IMR-90 (cell line): ENCODE results near the gene VRTN. TPM values are rescaled to one million over a fixed set of nuclear protein-coding genes. Genes with fewer than 3 reads are reported as not detected.

Experiments
- ATAC-seq: fragments of 200-7000 bp; cut with Tn5 transposase; 2 replicates; pipeline ENCODE4 v1.9.1; 2020; ENCODE audit warnings: low read depth, mild to moderate bottlenecking, moderate library complexity
- BruUV-seq: library from RNA; stranded (reverse); fragments of 400-500 nt; replicated peaks from 2 replicates; lab custom pipeline; 2021; lab: Mats Ljungman, UMichigan
- CTCF ChIA-PET: fragments of 300-600 bp; formaldehyde crosslinking; extraction: SDS; loops from one replicate; lab custom pipeline; 2021; ENCODE audit warnings: antibody characterized with exemption; lab: Yijun Ruan, JAX
- POLR2A ChIA-PET: fragments of 300-600 bp; sonication (Branson Sonifier 250); formaldehyde crosslinking; loops from one replicate; lab custom pipeline; 2022; ENCODE audit warnings: antibody characterized with exemption; ENCODE audit not compliant: unreplicated experiment; lab: Charles Lee
- DNase-seq: peaks from one replicate; pipeline ENCODE4 v3.0.0; 2013
- H2AFZ ChIP-seq: replicated peaks from 2 replicates; pipeline ENCODE3; 2013; ENCODE audit warnings: low read length, mild to moderate bottlenecking; ENCODE audit not compliant: poor library complexity
- H2AK5ac ChIP-seq: 2 replicates; pipeline ENCODE4 v1.6.1; 2013; ENCODE audit warnings: low read depth, low read length, inconsistent platforms
- H2AK9ac ChIP-seq: replicated peaks from 2 replicates; pipeline ENCODE3; 2013; ENCODE audit warnings: mild to moderate bottlenecking, low read depth, low read length, moderate library complexity; ENCODE audit not compliant: poor library complexity
- H2BK120ac ChIP-seq: 2 replicates; pipeline ENCODE4 v1.6.1; 2013; ENCODE audit warnings: low read depth, low read length, inconsistent platforms
- H2BK15ac ChIP-seq: 3 replicates; pipeline ENCODE4 v1.6.1; 2013; ENCODE audit warnings: low read depth, low read length, inconsistent platforms
- H2BK20ac ChIP-seq: 2 replicates; pipeline ENCODE4 v1.6.1; 2013; ENCODE audit warnings: low read depth, mild to moderate bottlenecking, inconsistent platforms, low read length, moderate library complexity
- H2BK5ac ChIP-seq: 2 replicates; pipeline ENCODE4 v1.6.1; 2013; ENCODE audit warnings: mild to moderate bottlenecking, low read depth, low read length, inconsistent platforms; ENCODE audit not compliant: poor library complexity, severe bottlenecking
- H3K14ac ChIP-seq: replicated peaks from 2 replicates; pipeline ENCODE4 v1.6.1; 2013; ENCODE audit warnings: low read depth, low read length, inconsistent platforms
- H3K18ac ChIP-seq: 2 replicates; pipeline ENCODE4 v1.6.1; 2013; ENCODE audit warnings: low read depth, low read length, control low read depth
- H3K23ac ChIP-seq: 2 replicates; pipeline ENCODE4 v1.6.1; 2013; ENCODE audit warnings: low read depth, low read length, inconsistent platforms
- H3K27ac ChIP-seq: 2 replicates; pipeline ENCODE4 v1.5.1; 2013; ENCODE audit warnings: mild to moderate bottlenecking, control low read depth, low read length; ENCODE audit not compliant: insufficient read depth
- H3K27me3 ChIP-seq: 2 replicates; pipeline ENCODE4 v1.6.1; 2013; ENCODE audit warnings: low read length; ENCODE audit not compliant: control insufficient read depth, insufficient read depth
- H3K36me3 ChIP-seq: 2 replicates; pipeline ENCODE4 v1.6.1; 2013; ENCODE audit warnings: low read length, mixed read lengths; ENCODE audit not compliant: control insufficient read depth, insufficient read depth
- H3K4ac ChIP-seq: 2 replicates; pipeline ENCODE4 v1.6.1; 2013; ENCODE audit warnings: low read depth, low read length, inconsistent platforms
- H3K4me1 ChIP-seq: 2 replicates; pipeline ENCODE4 v1.6.1; 2013; ENCODE audit warnings: low read length, mixed read lengths; ENCODE audit not compliant: control insufficient read depth, insufficient read depth
- H3K4me2 ChIP-seq: 2 replicates; pipeline ENCODE4 v1.6.1; 2013; ENCODE audit warnings: low read depth, mild to moderate bottlenecking, control low read depth, low read length, moderate library complexity
- H3K4me3 ChIP-seq: 2 replicates; pipeline ENCODE4 v1.5.1; 2013; ENCODE audit warnings: low read depth, mild to moderate bottlenecking, control low read depth, low read length, moderate library complexity; ENCODE audit not compliant: insufficient read depth
- H3K56ac ChIP-seq: 2 replicates; pipeline ENCODE4 v1.6.1; 2013; ENCODE audit warnings: low read length, inconsistent platforms; ENCODE audit not compliant: insufficient read depth; ENCODE audit errors: extremely low read depth
- H3K79me1 ChIP-seq, 2 experiments: 2 replicates each; pipeline ENCODE4 v1.6.1; 2013; ENCODE audit warnings: low read length in 2 of 2, inconsistent platforms in 1 of 2, low read depth in 1 of 2
- H3K9ac ChIP-seq: 2 replicates; pipeline ENCODE4 v1.6.1; 2013; ENCODE audit warnings: low read depth, low read length, control low read depth
- H3K9me1 ChIP-seq: 2 replicates; pipeline ENCODE4 v1.6.1; 2013; ENCODE audit warnings: low read length, inconsistent platforms; ENCODE audit not compliant: insufficient read depth
- H3K9me3 ChIP-seq: 2 replicates; pipeline ENCODE4 v1.6.1; 2013; ENCODE audit warnings: low read length; ENCODE audit not compliant: control insufficient read depth, insufficient read depth
- H4K20me1 ChIP-seq: 2 replicates; pipeline ENCODE4 v1.6.1; 2013; ENCODE audit warnings: low read length, inconsistent platforms; ENCODE audit not compliant: insufficient read depth
- H4K5ac ChIP-seq: 2 replicates; pipeline ENCODE4 v1.6.1; 2013; ENCODE audit warnings: mild to moderate bottlenecking, low read depth, low read length, control low read depth
- H4K8ac ChIP-seq, 2 experiments: 2 replicates each; pipeline ENCODE4 v1.6.1; 2013; ENCODE audit warnings: low read depth in 2 of 2, low read length in 2 of 2, control low read depth in 1 of 2, inconsistent platforms in 1 of 2
- H4K91ac ChIP-seq: 2 replicates; pipeline ENCODE4 v1.6.1; 2013; ENCODE audit warnings: low read depth, low read length, inconsistent platforms; ENCODE audit not compliant: insufficient read depth
- CHD1 ChIP-seq: IDR thresholded peaks from 2 replicates; pipeline ENCODE4 v1.6.1; 2012; ENCODE audit warnings: low read depth, low read length, improper control_type of control experiment
- MAFK ChIP-seq: IDR thresholded peaks from 2 replicates; pipeline ENCODE4 v1.6.1; 2012; ENCODE audit warnings: low read depth, low read length, improper control_type of control experiment
- MAZ ChIP-seq: IDR thresholded peaks from 2 replicates; pipeline ENCODE4 v1.6.1; 2012; ENCODE audit warnings: low read depth, mild to moderate bottlenecking, low read length, improper control_type of control experiment, moderate library complexity, borderline replicate concordance
- POLR2A ChIP-seq: IDR thresholded peaks from 2 replicates; pipeline ENCODE4 v1.6.1; 2012; ENCODE audit warnings: mild to moderate bottlenecking, low read depth, low read length
- RAD21 ChIP-seq: IDR thresholded peaks from 2 replicates; pipeline ENCODE4 v1.6.1; 2012; ENCODE audit warnings: low read length, improper control_type of control experiment
- SMC3 ChIP-seq: fragments of 150-350 bp; IDR thresholded peaks from 2 replicates; pipeline ENCODE4 v1.6.1; 2016; ENCODE audit warnings: low read depth, mild to moderate bottlenecking, antibody characterized with exemption, low read length, moderate library complexity
- WGBS, 2 experiments: methylation state at CpG; one replicate each; pipeline versions ENCODE4 v1.1.5 to v1.1.7; 2013; ENCODE audit warnings: missing lambda C conversion rate in 2 of 2; ENCODE audit not compliant: insufficient read length in 1 of 2; ENCODE audit errors: extremely low coverage in 2 of 2; 5-methylcytosine and 5-hydroxymethylcytosine counted together
- dilution Hi-C: fragments of 300-500 bp; cut with HindIII; formaldehyde crosslinking; loops from one replicate; pipeline ENCODE4 v1.14.3; 2018; ENCODE audit warnings: low sequenced_read_pairs; ENCODE audit not compliant: unreplicated experiment
- in situ Hi-C: fragments of 300-500 bp; cut with MboI; formaldehyde crosslinking; loops from 3 replicates; pipeline ENCODE4 v1.14.3; 2019; ENCODE audit warnings: low sequenced_read_pairs, inconsistent platforms, mixed read lengths
- intact Hi-C: fragments of 100-400 bp; cut with micrococcal nuclease; formaldehyde crosslinking; loops from 2 replicates; pipeline ENCODE4 v1.10.0; 2022
- polyA plus RNA-seq, 3 experiments: library from polyadenylated mRNA; depleted of rRNA; stranded (reverse); fragments of >200 nt; gene quantifications; 2 replicates each; pipeline ENCODE4 v1.2.3, GENCODE V29; 2012; ENCODE audit warnings: low replicate concordance in 1 of 3
- total RNA-seq: library from RNA; depleted of rRNA; stranded (reverse); fragments of >200 nt; gene quantifications from 2 replicates; pipeline ENCODE4 v1.2.3, GENCODE V29; 2012
- TF ChIP-seq, protein P1 (sequence below): fragments of 150-350 bp; IDR thresholded peaks from 2 replicates; pipeline ENCODE4 v1.6.1; 2016; ENCODE audit warnings: low read depth, mild to moderate bottlenecking, low read length, moderate library complexity, borderline replicate concordance

Gene VRTN
- total and polyA plus RNA-seq, 2 of the 4 experiments (the other 2 are of a cell fraction), result not detected

DNA sequence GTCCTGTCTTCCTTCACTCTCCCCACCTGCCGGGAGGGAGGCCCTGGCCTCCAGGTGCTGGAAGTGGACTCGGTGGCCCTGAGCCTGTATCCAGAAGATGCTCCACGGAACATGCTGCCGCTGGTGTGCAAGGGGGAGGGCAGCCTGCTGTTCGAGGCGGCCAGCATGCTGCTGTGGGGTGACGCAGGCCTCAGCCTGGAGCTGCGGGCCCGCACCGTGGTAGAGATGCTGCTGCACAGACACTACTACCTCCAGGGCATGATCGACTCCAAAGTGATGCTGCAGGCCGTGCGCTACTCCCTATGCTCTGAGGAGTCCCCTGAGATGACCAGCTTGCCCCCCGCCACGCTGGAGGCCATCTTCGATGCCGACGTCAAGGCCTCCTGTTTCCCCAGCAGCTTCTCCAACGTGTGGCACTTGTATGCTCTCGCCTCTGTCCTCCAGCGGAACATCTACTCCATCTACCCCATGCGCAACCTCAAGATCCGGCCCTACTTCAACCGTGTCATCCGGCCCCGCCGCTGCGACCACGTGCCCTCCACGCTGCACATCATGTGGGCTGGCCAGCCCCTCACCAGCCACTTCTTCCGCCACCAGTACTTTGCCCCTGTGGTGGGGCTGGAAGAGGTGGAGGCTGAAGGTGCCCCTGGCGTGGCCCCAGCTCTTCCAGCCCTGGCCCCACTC is 8.8 kb downstream of the VRTN start:
- ATAC-seq (no peak), DNase-seq (no peak)
- no peak overlapping the region for H2BK120ac ChIP-seq
- no peak overlapping the region for H3K18ac ChIP-seq
- no peak overlapping the region for H3K23ac ChIP-seq
- H3K79me1 ChIP-seq, result no peaks in the 10 kb centered on the region
- H3K27me3 ChIP-seq, result peaks cover 48% of the 10 kb centered on the region
- H4K91ac ChIP-seq, result no peak overlapping the region
- H2BK20ac ChIP-seq, result no peak overlapping the region
- no peaks in the 10 kb centered on the region for H3K9me3 ChIP-seq
- no peak overlapping the region for H4K5ac ChIP-seq
- no TSS peak for BruUV-seq
- TF ChIP-seq POLR2A (no peak), MAZ (no peak), RAD21 (no peak), SMC3 (no peak), MAFK (no peak), CHD1 (no peak)
- TF ChIP-seq, protein P1, sequence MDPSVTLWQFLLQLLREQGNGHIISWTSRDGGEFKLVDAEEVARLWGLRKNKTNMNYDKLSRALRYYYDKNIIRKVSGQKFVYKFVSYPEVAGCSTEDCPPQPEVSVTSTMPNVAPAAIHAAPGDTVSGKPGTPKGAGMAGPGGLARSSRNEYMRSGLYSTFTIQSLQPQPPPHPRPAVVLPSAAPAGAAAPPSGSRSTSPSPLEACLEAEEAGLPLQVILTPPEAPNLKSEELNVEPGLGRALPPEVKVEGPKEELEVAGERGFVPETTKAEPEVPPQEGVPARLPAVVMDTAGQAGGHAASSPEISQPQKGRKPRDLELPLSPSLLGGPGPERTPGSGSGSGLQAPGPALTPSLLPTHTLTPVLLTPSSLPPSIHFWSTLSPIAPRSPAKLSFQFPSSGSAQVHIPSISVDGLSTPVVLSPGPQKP, result no peak
- H2AK9ac ChIP-seq, result no peak overlapping the region
- intact Hi-C loops (no loop called here), in situ Hi-C loops (no loop called here), dilution Hi-C loops (no loop called here)
- no peak overlapping the region for H4K8ac ChIP-seq
- H3K56ac ChIP-seq, result no peak overlapping the region
- H3K4me2 ChIP-seq, result no peak overlapping the region
- no peak overlapping the region for H3K9ac ChIP-seq
- CTCF ChIA-PET, result interaction anchor here (0.6 kb wide), 1 partner anchor 66 kb away, joined by 5 read pairs; no protein-coding TSS in a partner anchor
- H4K20me1 ChIP-seq, result no peaks in the 10 kb centered on the region
- no peaks in the 10 kb centered on the region for H3K9me1 ChIP-seq
- no peak overlapping the region for H2AK5ac ChIP-seq
- H2AFZ ChIP-seq, result no peak overlapping the region
- no peaks in the 10 kb centered on the region for H3K36me3 ChIP-seq
- POLR2A ChIA-PET, result no interaction called here
- H3K4me3 ChIP-seq, result no peak overlapping the region
- no peak overlapping the region for H3K27ac ChIP-seq
- H3K14ac ChIP-seq, result no peak overlapping the region
- WGBS, 2 experiments, result 74% methylated on average over 18 of the region's 32 CpGs; no CpG with 5 or more reads in 1 of the 2 experiments
- no peaks in the 10 kb centered on the region for H3K4me1 ChIP-seq
- no peak overlapping the region for H2BK15ac ChIP-seq
- H2BK5ac ChIP-seq, result no peak overlapping the region
- H3K4ac ChIP-seq, result no peak overlapping the region
